ENCODE measurements around the gene SOWAHA.

- TF ChIP-seq CTCF (conservative IDR thresholded peaks at IDR 0.05; ENCODE audit: low read depth, low read length) = no peak
- TF ChIP-seq CEBPB (IDR thresholded peaks at IDR 0.05; ENCODE audit: low read depth, low read length) = no peak
- TF ChIP-seq POLR2A (IDR thresholded peaks at IDR 0.05; ENCODE audit: low read depth, low read length) = no peak
- no peak for TF ChIP-seq RAD21 (IDR thresholded peaks at IDR 0.05; ENCODE audit: low read length)
- no peak for TF ChIP-seq MXI1 (IDR thresholded peaks at IDR 0.05; ENCODE audit: borderline replicate concordance, low read depth, low read length)
- no peak for TF ChIP-seq FOS (IDR thresholded peaks at IDR 0.05; ENCODE audit: low read depth, low read length)
Observed at GRCh38 chr5:132768485-132768868, 44.6 kb upstream of the SOWAHA start.
